SJCRH30 (cell line): ENCODE data around the gene CPN2. TPM values are rescaled to one million over a fixed set of nuclear protein-coding genes. Genes with fewer than 3 reads are reported as not detected.

Source experiments
- DNase-seq, 2 experiments: peaks; one replicate each; pipeline ENCODE4 v3.0.0-alpha.2; 2015 to 2020
- H3K27ac ChIP-seq: fragments of 250-450 bp; sonication (Bioruptor Pico); 2 replicates; pipeline ENCODE4 v1.5.1; 2020; ENCODE audit warnings: mild to moderate bottlenecking, moderate library complexity
- H3K27me3 ChIP-seq: fragments of 250-450 bp; sonication (Bioruptor Pico); 2 replicates; pipeline ENCODE4 v1.5.1; 2020; ENCODE audit warnings: mild to moderate bottlenecking, moderate library complexity
- H3K36me3 ChIP-seq: fragments of 250-450 bp; sonication (Bioruptor Pico); 2 replicates; pipeline ENCODE4 v1.5.1; 2020; ENCODE audit warnings: mild to moderate bottlenecking, moderate library complexity
- H3K4me1 ChIP-seq: fragments of 250-450 bp; sonication (Bioruptor Pico); 2 replicates; pipeline ENCODE4 v1.5.1; 2020; ENCODE audit warnings: mild to moderate bottlenecking, moderate library complexity
- H3K4me3 ChIP-seq: fragments of 250-450 bp; sonication (Bioruptor Pico); 2 replicates; pipeline ENCODE4 v1.5.1; 2020; ENCODE audit warnings: mild to moderate bottlenecking, moderate library complexity
- H3K9me3 ChIP-seq: fragments of 250-450 bp; sonication (Bioruptor Pico); replicated peaks from 2 replicates; pipeline ENCODE4 v1.5.1; 2020; ENCODE audit warnings: mild to moderate bottlenecking, moderate library complexity
- total RNA-seq: library from RNA; depleted of rRNA; stranded (reverse); fragments of >200 nt; shearing (Covaris generic); gene quantifications from 2 replicates; pipeline ENCODE4 v1.2.3, GENCODE V29; 2014; rRNA removed

Gene CPN2
- total RNA-seq, 1 experiment from 2014 or later = not detected

DNA sequence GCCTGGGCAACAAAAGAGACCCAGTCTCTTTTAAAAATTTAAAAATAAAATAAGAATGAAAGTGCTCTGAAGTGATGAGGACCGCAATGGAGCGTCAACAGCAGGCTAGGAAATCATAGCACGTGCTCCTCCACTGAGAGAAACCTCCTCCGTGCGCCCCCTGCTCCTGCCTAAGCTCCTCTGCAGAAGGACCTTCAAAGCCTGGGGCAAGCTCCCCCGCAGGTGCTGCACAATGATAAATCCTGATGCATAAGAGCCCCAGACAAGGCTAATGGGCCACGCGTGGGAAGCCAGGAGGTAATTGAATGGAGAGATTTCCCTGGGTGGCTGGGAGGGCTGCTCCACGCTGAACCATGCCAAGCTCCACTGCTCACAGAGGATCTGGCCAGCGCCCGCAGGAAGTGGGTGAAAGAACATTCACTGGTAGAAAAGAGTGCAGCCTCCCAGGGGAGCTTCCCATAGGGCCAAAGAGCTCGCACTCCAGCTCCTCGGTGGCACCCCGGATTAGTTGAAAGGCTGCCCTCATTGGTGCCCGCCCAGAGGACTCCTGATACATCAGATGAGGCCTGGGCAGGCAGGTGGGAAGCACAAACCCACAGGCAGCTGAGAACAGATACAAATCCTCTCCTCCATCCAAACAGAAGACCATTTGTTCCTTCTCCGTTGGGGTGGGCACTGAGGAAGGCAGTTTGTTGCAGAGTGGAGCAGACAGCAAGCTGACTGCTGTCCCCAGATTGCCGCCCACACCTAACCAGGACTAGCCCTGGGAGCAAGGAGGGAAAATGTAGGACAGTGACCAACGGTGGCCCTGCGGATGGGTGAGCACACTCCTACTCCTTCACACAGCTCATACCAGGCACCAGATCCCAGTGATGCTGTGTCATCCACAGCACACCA lies 52.5 kb downstream of the CPN2 start:
- no peak for DNase-seq
- H3K27me3 ChIP-seq = no peaks in the 10 kb centered on the region
- H3K4me3 ChIP-seq = no peak overlapping the region
- H3K36me3 ChIP-seq = no peaks in the 10 kb centered on the region
- H3K4me1 ChIP-seq = no peaks in the 10 kb centered on the region
- H3K9me3 ChIP-seq = no peaks in the 10 kb centered on the region
- H3K27ac ChIP-seq = no peak overlapping the region

DNA sequence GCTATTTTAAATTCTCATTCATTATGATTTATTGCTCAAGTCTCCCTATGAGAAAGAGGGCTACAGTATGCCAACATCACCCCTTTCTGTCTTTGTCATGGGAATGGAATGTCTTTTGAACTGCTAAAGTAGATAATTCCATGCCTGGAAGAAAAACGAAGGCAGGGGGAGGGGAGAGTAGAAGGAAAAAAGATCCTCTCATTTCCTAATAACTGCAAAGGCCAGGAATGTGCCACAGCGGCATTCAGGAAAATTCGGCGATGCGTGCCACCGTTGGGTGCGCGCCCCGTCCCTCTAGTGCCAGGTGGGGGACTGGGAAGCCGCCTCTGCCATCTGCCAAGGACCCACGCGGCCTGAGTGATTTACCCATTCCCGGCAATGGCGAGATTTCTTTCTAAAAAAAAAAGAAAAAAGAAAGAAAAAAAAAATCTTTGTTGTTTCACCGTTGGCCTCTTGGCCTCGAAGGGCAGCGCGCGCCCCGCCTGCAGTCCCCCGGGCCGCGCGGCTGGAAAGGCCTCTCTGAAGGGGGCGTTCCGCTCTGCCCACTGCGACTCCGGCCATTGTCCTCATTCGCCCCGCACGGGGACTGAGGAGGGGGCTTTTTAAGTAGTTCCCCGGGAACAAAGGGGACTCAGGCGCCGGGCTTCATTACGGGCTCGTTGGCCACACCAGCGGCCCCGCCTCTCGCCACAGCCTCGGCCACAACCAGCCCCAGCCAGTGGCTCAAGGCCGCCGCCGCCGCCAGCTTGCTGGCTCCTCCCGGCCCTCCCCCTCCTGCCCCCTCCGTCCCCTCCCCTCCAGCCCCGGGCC lies 54.5 kb downstream of the CPN2 start:
- no peaks in the 10 kb centered on the region for H3K36me3 ChIP-seq
- no peak overlapping the region for H3K27ac ChIP-seq
- no peaks in the 10 kb centered on the region for H3K27me3 ChIP-seq
- H3K4me3 ChIP-seq = no peak overlapping the region
- H3K4me1 ChIP-seq = no peaks in the 10 kb centered on the region
- no peak for DNase-seq
- H3K9me3 ChIP-seq = no peaks in the 10 kb centered on the region

DNA sequence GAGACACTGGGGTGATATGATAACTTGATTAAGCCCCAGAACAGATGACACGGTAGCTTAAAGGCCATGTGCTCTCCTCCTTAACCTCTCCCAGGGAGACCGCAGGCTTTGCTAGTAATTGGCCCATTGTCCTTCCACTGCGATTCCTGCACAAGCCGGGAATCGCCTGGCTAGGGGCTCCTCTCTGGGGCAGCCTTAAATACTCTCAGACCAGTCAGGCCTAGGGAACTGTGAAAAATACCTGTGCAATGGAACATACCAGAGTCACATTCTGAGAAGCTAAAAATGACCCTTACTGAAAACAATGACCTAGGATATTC lies 56.3 kb downstream of the CPN2 start:
- no peaks in the 10 kb centered on the region for H3K9me3 ChIP-seq
- DNase-seq = no peak
- H3K4me3 ChIP-seq = no peak overlapping the region
- H3K27ac ChIP-seq = no peak overlapping the region
- H3K36me3 ChIP-seq = no peaks in the 10 kb centered on the region
- H3K4me1 ChIP-seq = no peaks in the 10 kb centered on the region
- H3K27me3 ChIP-seq = no peaks in the 10 kb centered on the region

DNA sequence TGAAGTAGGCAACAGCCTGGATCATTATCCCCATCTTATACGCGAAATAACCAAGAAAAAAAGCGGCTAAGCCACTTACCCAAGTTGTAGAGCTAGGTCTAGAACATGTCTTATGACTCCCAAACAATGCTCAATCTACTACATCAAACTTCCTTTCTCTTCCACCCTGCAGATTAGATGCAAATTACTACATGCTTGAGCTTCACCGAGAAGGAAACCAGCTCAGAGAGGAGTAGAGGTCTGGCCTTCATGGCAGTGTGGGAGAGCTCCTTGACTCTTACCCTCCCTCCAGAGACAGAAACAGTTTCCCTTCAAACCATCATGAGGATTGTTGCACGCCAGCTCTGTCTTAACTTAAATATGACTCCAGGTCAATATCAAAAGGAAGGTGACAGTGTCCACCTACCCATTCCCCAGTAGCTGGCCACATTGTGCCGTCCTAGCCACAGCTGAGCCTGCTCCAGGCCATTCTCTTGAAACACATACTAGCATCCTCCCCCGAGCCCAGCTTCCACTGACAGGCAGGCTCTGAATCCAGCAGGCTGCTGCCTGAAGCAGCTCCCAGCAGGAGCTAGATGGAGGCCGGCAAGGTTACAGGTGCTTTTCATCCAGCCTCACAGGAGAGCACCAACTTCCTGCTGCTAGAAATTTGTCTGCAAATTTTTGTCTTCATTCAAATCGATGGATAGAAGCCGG lies 56.8 kb downstream of the CPN2 start:
- Histone ChIP-seq H3K4me1 (no peaks in the 10 kb centered on the region), H3K36me3 (no peaks in the 10 kb centered on the region), H3K4me3 (no peak overlapping the region), H3K9me3 (no peaks in the 10 kb centered on the region), H3K27me3 (no peaks in the 10 kb centered on the region), H3K27ac (no peak overlapping the region)
- no peak for DNase-seq

DNA sequence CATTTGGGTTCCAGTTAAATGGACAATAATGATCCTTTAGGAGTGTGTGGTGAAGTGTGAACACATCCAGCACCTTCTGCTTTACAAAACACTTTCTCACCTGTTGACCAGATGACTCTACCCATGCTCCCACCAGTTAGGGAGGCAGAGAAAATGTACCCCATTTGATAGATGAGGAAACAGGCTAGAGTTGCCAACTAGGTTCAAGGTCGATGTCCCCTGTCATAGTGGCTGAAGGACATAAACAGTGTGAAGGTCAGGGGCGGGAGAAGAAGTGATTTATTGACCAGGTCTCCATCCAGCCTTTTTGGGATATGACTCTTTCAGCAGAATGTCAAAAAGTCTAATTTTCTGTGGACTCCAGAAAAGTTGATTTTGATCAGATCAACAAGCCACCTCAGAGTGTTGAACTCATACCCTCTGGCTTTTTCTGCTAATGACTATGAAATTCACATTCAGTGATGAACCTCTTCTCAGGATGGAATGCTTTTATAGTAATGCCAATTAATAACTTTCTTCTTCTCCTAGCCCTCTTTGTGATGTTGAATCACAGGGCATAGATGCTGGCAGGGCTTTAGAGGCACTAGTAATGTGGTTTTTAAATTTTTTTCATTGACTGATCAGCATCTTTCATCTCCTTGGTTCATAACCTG lies 57.5 kb downstream of the CPN2 start:
- Histone ChIP-seq H3K9me3 (no peaks in the 10 kb centered on the region), H3K4me3 (no peak overlapping the region), H3K27ac (no peak overlapping the region), H3K36me3 (no peaks in the 10 kb centered on the region), H3K27me3 (no peaks in the 10 kb centered on the region), H3K4me1 (no peaks in the 10 kb centered on the region)
- DNase-seq = no peak

DNA sequence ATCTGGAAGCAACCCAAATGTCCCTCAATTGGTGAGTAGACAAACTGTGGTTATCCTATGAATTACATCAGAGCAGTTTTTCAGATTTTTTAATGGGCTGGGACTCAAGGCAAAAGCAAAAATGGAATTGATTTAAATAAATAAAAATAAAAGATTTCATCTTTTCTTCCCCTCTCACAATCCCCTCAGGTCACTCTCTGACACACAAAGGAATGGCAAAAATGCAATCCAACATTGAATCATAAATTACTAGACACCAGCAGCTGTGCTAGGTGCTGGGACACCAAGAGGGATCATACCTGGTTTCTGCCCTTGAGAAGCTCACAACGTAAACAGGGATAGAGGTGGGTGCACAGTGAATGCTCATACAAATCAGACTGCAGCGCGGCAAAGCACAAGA lies 58.8 kb downstream of the CPN2 start:
- no peak for DNase-seq

More for the DNA sequence above, 58.8 kb downstream of the CPN2 start:
- no peaks in the 10 kb centered on the region for H3K9me3 ChIP-seq
- no peaks in the 10 kb centered on the region for H3K36me3 ChIP-seq
- H3K4me3 ChIP-seq = no peak overlapping the region
- H3K27ac ChIP-seq = no peak overlapping the region
- no peaks in the 10 kb centered on the region for H3K27me3 ChIP-seq
- H3K4me1 ChIP-seq = no peaks in the 10 kb centered on the region

Other genes starting within 250 kb of the CPN2 start
- 18.7 and 21.6 TPM in 2 replicates for gene HES1, start 215.2 kb downstream of the CPN2 start, total RNA-seq
- 0.08 TPM in 1 of 2 replicates, not detected in the other for gene LRRC15, start 18.4 kb upstream of the CPN2 start, total RNA-seq
- not detected in 2 replicates for gene GP5, start 47.9 kb upstream of the CPN2 start, total RNA-seq
- 129 and 155 TPM in 2 replicates for gene ATP13A3, start 135.7 kb upstream of the CPN2 start, total RNA-seq